Chondrocyte (in vitro differentiated cells): ENCODE data around the gene MMRN2. TPM values are rescaled to one million over a fixed set of nuclear protein-coding genes. Genes with fewer than 3 reads are reported as not detected.

ENCODE experiments used
- DNase-seq: peaks from one replicate; pipeline ENCODE4 v3.0.0; 2021; ENCODE audit warnings: mixed read lengths, low spot score
- H3K27ac Mint-ChIP-seq: one replicate; pipeline ENCODE4 v1.8.0; 2021; ENCODE audit warnings: mild to moderate bottlenecking, moderate library complexity, mixed read lengths; ENCODE audit not compliant: unreplicated experiment
- H3K27me3 Mint-ChIP-seq: 2 replicates; pipeline ENCODE4 v1.8.0; 2021; ENCODE audit warnings: low read depth, mixed read lengths
- H3K36me3 Mint-ChIP-seq: 2 replicates; pipeline ENCODE4 v1.8.0; 2021; ENCODE audit warnings: low read depth, mixed read lengths
- H3K4me1 Mint-ChIP-seq: 2 replicates; pipeline ENCODE4 v1.8.0; 2021; ENCODE audit warnings: low read depth, mild to moderate bottlenecking, mixed read lengths
- H3K4me3 Mint-ChIP-seq: one replicate; pipeline ENCODE4 v1.8.0; 2021; ENCODE audit warnings: mild to moderate bottlenecking, moderate library complexity, mixed read lengths; ENCODE audit not compliant: unreplicated experiment
- H3K9me3 Mint-ChIP-seq: 2 replicates; pipeline ENCODE4 v1.8.0; 2021; ENCODE audit warnings: low read depth, mixed read lengths
- CTCF ChIP-seq: fragments of 200-600 bp; sonication (generic); IDR thresholded peaks from 2 replicates; pipeline ENCODE4 v1.5.0; 2021; ENCODE audit warnings: antibody characterized with exemption, mild to moderate bottlenecking, moderate library complexity
- total RNA-seq: library from RNA; stranded (reverse); gene quantifications from 3 replicates; pipeline ENCODE4 v1.2.1, GENCODE V29; 2021

MMRN2 gene
- total RNA-seq, 1 donor from 2014 or later = 0.40 TPM

- no peaks in the 10 kb centered on the region for H3K36me3 Mint-ChIP-seq
- H3K4me1 Mint-ChIP-seq = peaks cover 28% of the 10 kb centered on the region
- no peaks in the 10 kb centered on the region for H3K9me3 Mint-ChIP-seq
- H3K27me3 Mint-ChIP-seq = no peaks in the 10 kb centered on the region
- DNase-seq = no peak
- peak overlapping the region; percentile 74 for H3K27ac Mint-ChIP-seq
- H3K4me3 Mint-ChIP-seq = no peak overlapping the region
- no peak for TF ChIP-seq CTCF
Observed at GRCh38 chr10:86965986-86966654, 8.7 kb upstream of the MMRN2 start.

- Mint-ChIP-seq H3K27me3 (no peaks in the 10 kb centered on the region), H3K4me1 (peaks cover 21% of the 10 kb centered on the region), H3K27ac (no peak overlapping the region), H3K9me3 (no peaks in the 10 kb centered on the region), H3K36me3 (no peaks in the 10 kb centered on the region), H3K4me3 (no peak overlapping the region)
- DNase-seq = no peak
- TF ChIP-seq CTCF = no peak
Observed at GRCh38 chr10:86964847-86965190, 7.4 kb upstream of the MMRN2 start.

- Mint-ChIP-seq H3K36me3 (no peaks in the 10 kb centered on the region), H3K4me1 (peaks cover 19% of the 10 kb centered on the region), H3K4me3 (no peak overlapping the region), H3K27me3 (no peaks in the 10 kb centered on the region), H3K27ac (no peak overlapping the region), H3K9me3 (no peaks in the 10 kb centered on the region)
- no peak for TF ChIP-seq CTCF
- peak; percentile 72 for DNase-seq
Observed at GRCh38 chr10:86964061-86964846, 6.8 kb upstream of the MMRN2 start.

GRCh38 chr10:86963341-86963919 lies 6.0 kb upstream of the MMRN2 start:
- TF ChIP-seq CTCF = no peak
- DNase-seq = peak; percentile 72
- Mint-ChIP-seq H3K36me3 (no peaks in the 10 kb centered on the region), H3K9me3 (no peaks in the 10 kb centered on the region), H3K27me3 (no peaks in the 10 kb centered on the region), H3K27ac (no peak overlapping the region), H3K4me1 (peaks cover 22% of the 10 kb centered on the region), H3K4me3 (no peak overlapping the region)

GRCh38 chr10:86962981-86963310 lies 5.5 kb upstream of the MMRN2 start:
- Mint-ChIP-seq H3K27me3 (no peaks in the 10 kb centered on the region), H3K36me3 (no peaks in the 10 kb centered on the region), H3K4me1 (peaks cover 23% of the 10 kb centered on the region), H3K9me3 (no peaks in the 10 kb centered on the region), H3K4me3 (no peak overlapping the region), H3K27ac (no peak overlapping the region)
- TF ChIP-seq CTCF = no peak
- DNase-seq = no peak
